HepG2 (cell line): ENCODE measurements around the gene TLE2. TPM values are rescaled to one million over a fixed set of nuclear protein-coding genes. Genes with fewer than 3 reads are reported as not detected.

ENCODE experiments used
- BORCS8-MEF2B ChIP-seq: sonication (generic); formaldehyde crosslinking; IDR thresholded peaks from 2 replicates; pipeline ENCODE4 v1.8.0; 2022; ENCODE audit warnings: mild to moderate bottlenecking, missing genetic modification reagents
- DZIP1 ChIP-seq: sonication (generic); formaldehyde crosslinking; IDR thresholded peaks from 2 replicates; pipeline ENCODE4 v1.5.0; 2020; ENCODE audit warnings: mild to moderate bottlenecking, missing genetic modification reagents
- GPBP1L1 ChIP-seq: sonication (generic); formaldehyde crosslinking; IDR thresholded peaks from 2 replicates; pipeline ENCODE4 v1.5.0; 2020; ENCODE audit warnings: mild to moderate bottlenecking, missing genetic modification reagents
- HHEX ChIP-seq: IDR thresholded peaks from 2 replicates; pipeline ENCODE4 v1.6.1; 2016; ENCODE audit warnings: control low read depth
- PAF1 ChIP-seq: IDR thresholded peaks from 2 replicates; pipeline ENCODE4 v1.6.1; 2016; ENCODE audit warnings: missing genetic modification reagents, missing compliant biosample characterization
- TBX3 ChIP-seq: fragments of 450-650 bp; IDR thresholded peaks from 2 replicates; pipeline ENCODE4 v1.6.1; 2017; ENCODE audit warnings: antibody characterized with exemption, mild to moderate bottlenecking, inconsistent platforms, borderline replicate concordance
- ZNF703 ChIP-seq: sonication (generic); formaldehyde crosslinking; IDR thresholded peaks from 2 replicates; pipeline ENCODE4 v1.5.1; 2020; ENCODE audit warnings: missing genetic modification reagents, mild to moderate bottlenecking, moderate library complexity, borderline replicate concordance
- polyA plus RNA-seq, 8 experiments: library from polyadenylated mRNA; depleted of rRNA in 3 of 8; stranded (reverse) in 7 of 8; unstranded in 1 of 8; fragments of >200 nt; fragmentation: Illumina TruSeq in 4 of 8; extraction: Trizol in 4 of 8; gene quantifications; 2 replicates each; pipeline versions ENCODE4 v1.2.1 to v1.2.3, GENCODE V29; 2011 to 2016; ENCODE audit warnings: low read depth in 4 of 8, missing spikeins in 1 of 8, mixed read lengths in 1 of 8; ENCODE audit not compliant: insufficient read depth in 1 of 8
- total RNA-seq, 5 experiments: library from RNA; depleted of rRNA; stranded (reverse); fragments of >200 nt; fragmentation: Illumina TruSeq; extraction: Trizol; gene quantifications; 2 replicates each; pipeline ENCODE4 v1.2.3, GENCODE V29; 2016; ENCODE audit warnings: low read depth in 1 of 5
- TF ChIP-seq, protein P1 (sequence below): sonication (generic); formaldehyde crosslinking; IDR thresholded peaks from 2 replicates; pipeline ENCODE4 v1.8.0; 2022; ENCODE audit warnings: low read depth, missing genetic modification reagents
- TF ChIP-seq, protein P2 (sequence below), 2 experiments: fragments of 450-650 bp in 1 of 2; sonication (generic) in 1 of 2; formaldehyde crosslinking in 1 of 2; IDR thresholded peaks; 2 replicates each; pipeline versions ENCODE4 v1.6.1 to v1.8.0; 2016 to 2022; ENCODE audit warnings: antibody characterized with exemption in 1 of 2, mild to moderate bottlenecking in 1 of 2, missing genetic modification reagents in 1 of 2
- TF ChIP-seq, protein P3 (sequence below): IDR thresholded peaks from 2 replicates; pipeline ENCODE4 v1.6.1; 2016; ENCODE audit warnings: low read depth, borderline replicate concordance

TLE2 gene
- total and polyA plus RNA-seq, 2 of the 13 experiments (the other 11 are each of a cell fraction or from before 2014, with no cell fraction given): 0.07 to 0.81 TPM

- TF ChIP-seq, protein P1, sequence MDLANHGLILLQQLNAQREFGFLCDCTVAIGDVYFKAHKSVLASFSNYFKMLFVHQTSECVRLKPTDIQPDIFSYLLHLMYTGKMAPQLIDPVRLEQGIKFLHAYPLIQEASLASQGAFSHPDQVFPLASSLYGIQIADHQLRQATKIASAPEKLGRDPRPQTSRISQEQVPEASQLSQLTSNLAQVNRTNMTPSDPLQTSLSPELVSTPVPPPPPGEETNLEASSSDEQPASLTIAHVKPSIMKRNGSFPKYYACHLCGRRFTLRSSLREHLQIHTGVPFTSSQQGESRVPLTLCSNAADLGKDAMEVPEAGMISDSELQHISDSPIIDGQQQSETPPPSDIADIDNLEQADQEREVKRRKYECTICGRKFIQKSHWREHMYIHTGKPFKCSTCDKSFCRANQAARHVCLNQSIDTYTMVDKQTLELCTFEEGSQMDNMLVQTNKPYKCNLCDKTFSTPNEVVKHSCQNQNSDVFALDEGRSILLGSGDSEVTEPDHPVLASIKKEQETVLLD (CRISPR knock-in tag): peak; percentile 98
- TF ChIP-seq DZIP1 (CRISPR knock-in tag) (no peak), TBX3 (no peak), GPBP1L1 (no peak), BORCS8-MEF2B (CRISPR knock-in tag) (peak; percentile 35; the same call in 1 of the 2 replicates), PAF1 (CRISPR knock-in tag) (no peak), ZNF703 (CRISPR knock-in tag) (no peak), HHEX (no peak)
- TF ChIP-seq, protein P2, sequence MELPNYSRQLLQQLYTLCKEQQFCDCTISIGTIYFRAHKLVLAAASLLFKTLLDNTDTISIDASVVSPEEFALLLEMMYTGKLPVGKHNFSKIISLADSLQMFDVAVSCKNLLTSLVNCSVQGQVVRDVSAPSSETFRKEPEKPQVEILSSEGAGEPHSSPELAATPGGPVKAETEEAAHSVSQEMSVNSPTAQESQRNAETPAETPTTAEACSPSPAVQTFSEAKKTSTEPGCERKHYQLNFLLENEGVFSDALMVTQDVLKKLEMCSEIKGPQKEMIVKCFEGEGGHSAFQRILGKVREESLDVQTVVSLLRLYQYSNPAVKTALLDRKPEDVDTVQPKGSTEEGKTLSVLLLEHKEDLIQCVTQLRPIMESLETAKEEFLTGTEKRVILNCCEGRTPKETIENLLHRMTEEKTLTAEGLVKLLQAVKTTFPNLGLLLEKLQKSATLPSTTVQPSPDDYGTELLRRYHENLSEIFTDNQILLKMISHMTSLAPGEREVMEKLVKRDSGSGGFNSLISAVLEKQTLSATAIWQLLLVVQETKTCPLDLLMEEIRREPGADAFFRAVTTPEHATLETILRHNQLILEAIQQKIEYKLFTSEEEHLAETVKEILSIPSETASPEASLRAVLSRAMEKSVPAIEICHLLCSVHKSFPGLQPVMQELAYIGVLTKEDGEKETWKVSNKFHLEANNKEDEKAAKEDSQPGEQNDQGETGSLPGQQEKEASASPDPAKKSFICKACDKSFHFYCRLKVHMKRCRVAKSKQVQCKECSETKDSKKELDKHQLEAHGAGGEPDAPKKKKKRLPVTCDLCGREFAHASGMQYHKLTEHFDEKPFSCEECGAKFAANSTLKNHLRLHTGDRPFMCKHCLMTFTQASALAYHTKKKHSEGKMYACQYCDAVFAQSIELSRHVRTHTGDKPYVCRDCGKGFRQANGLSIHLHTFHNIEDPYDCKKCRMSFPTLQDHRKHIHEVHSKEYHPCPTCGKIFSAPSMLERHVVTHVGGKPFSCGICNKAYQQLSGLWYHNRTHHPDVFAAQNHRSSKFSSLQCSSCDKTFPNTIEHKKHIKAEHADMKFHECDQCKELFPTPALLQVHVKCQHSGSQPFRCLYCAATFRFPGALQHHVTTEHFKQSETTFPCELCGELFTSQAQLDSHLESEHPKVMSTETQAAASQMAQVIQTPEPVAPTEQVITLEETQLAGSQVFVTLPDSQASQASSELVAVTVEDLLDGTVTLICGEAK (IDR thresholded peaks at IDR 0.05): no peak
- TF ChIP-seq, protein P2 (CRISPR knock-in tag; IDR thresholded peaks at IDR 0.05): 0 out of 2 replicates have a peak, but pooled peaks have one; percentile 47
- TF ChIP-seq, protein P3, sequence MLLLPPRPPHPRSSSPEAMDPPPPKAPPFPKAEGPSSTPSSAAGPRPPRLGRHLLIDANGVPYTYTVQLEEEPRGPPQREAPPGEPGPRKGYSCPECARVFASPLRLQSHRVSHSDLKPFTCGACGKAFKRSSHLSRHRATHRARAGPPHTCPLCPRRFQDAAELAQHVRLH (CRISPR knock-in tag): no peak
These were observed 7.3 kb upstream of the TLE2 start (continued) for GRCh38 chr19:3036119-3036976.
